GM12874 (cell line): ENCODE measurements around the gene AGTR1.

Source experiments
- TF ChIP-seq, protein P1 (sequence below): IDR thresholded peaks from 2 replicates; pipeline ENCODE4 v1.5.1; 2011; ENCODE audit warnings: low read depth, mild to moderate bottlenecking, control low read depth, low read length, moderate library complexity; ENCODE audit not compliant: insufficient read depth

AGTR1 gene

DNA sequence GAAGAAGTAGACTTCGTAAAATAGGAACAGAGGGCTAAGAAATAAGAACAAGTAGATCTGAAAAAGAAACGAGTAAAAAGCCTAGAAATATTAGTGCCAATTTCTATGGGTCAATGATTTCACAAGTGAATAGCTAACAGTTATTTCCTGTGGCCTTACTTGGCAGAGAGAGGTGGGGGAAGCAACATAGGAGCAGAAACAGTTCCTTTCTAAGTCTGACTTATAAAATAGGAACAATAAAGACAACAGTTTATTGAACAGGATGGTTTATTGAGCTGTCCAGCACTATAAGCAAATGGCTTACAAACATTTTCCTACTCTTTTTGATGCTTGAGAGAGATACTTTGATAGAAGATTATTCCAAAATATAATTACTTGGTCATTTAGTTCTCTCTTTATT lies 37.9 kb downstream of the AGTR1 start:
- TF ChIP-seq, protein P1, sequence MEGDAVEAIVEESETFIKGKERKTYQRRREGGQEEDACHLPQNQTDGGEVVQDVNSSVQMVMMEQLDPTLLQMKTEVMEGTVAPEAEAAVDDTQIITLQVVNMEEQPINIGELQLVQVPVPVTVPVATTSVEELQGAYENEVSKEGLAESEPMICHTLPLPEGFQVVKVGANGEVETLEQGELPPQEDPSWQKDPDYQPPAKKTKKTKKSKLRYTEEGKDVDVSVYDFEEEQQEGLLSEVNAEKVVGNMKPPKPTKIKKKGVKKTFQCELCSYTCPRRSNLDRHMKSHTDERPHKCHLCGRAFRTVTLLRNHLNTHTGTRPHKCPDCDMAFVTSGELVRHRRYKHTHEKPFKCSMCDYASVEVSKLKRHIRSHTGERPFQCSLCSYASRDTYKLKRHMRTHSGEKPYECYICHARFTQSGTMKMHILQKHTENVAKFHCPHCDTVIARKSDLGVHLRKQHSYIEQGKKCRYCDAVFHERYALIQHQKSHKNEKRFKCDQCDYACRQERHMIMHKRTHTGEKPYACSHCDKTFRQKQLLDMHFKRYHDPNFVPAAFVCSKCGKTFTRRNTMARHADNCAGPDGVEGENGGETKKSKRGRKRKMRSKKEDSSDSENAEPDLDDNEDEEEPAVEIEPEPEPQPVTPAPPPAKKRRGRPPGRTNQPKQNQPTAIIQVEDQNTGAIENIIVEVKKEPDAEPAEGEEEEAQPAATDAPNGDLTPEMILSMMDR, result no peak

DNA sequence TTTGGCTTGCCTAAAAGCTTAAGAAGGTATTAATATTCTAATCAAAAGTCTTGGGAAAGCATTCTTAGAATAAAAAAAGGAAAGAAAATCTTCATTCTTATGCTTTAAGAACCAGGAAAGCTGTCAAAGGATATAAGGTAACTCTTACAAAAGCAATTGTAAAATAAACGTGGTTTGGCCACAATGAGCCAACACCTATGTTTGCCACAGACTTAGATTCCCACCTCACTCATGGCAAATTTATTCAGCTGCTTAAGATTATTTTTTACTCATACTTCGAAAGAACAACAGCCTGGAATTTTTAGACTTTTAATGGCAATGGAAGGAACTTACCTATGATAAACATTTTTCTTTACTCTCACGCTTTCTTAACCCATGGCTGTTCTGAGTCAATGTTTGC lies 38.4 kb downstream of the AGTR1 start:
- TF ChIP-seq, protein P1, result no peak

DNA sequence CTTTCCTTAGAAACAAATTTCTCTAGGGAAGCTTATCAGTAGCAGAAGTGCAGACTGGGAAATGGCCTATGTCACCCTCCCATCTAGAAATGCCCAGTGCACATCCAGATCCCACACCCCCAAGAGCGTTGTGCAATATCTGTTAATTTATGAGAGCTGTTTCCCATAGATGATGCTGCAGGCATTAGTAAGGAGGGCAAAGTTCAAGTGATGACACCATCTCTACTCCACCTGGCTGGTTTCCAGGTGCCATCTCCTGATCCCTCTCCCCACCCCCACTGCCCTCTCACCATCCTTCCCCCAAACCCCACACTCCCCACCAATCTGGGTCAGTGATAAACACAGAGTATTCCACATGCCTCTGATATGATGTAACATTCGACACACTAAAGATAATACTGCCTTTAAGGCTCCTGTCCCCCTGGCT lies 39.4 kb downstream of the AGTR1 start:
- TF ChIP-seq, protein P1, result no peak

DNA sequence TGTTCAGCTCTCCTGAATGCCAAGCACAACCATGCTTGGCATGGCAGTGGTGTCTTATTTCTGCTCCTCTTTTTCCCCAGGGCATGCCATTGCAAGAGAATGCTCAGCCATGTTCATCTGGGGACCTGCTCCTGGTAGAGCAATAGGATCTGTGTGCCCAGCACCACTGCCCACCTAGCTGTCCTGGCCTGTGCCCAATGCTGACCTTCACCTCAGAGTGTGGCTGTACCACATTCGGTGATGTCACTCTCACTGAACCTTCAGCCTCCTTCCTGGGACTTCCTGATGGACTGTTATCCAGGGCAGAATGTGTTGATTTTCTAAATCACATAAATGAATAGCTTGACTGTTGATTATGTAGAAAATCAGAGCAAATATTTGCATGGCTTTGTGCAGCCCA lies 42.0 kb downstream of the AGTR1 start:
- TF ChIP-seq, protein P1, result no peak

DNA sequence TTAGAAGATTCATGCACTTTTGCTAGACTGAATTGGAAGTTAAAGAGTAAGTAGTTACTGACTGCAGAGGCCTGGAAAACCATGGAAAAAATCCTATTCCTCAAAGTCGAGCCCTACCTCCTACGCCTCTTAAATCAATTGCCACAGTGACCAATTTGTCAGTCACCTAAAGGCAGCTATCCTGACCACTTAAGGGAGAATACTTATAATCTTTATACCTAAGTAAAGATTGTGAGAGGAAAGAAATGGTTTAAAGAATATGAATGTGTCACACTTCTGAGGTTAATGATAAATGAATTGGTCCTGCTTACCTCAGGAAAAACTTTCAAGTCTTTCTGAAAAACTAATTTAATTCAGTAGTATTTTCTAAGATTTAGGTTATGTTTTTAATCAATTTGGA lies 42.6 kb downstream of the AGTR1 start:
- TF ChIP-seq, protein P1, result no peak

DNA sequence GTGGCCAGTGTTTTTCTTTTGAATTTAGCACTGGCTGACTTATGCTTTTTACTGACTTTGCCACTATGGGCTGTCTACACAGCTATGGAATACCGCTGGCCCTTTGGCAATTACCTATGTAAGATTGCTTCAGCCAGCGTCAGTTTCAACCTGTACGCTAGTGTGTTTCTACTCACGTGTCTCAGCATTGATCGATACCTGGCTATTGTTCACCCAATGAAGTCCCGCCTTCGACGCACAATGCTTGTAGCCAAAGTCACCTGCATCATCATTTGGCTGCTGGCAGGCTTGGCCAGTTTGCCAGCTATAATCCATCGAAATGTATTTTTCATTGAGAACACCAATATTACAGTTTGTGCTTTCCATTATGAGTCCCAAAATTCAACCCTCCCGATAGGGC lies 43.5 kb downstream of the AGTR1 start:
- TF ChIP-seq, protein P1, result no peak

DNA sequence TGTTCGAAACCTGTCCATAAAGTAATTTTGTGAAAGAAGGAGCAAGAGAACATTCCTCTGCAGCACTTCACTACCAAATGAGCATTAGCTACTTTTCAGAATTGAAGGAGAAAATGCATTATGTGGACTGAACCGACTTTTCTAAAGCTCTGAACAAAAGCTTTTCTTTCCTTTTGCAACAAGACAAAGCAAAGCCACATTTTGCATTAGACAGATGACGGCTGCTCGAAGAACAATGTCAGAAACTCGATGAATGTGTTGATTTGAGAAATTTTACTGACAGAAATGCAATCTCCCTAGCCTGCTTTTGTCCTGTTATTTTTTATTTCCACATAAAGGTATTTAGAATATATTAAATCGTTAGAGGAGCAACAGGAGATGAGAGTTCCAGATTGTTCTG lies 44.4 kb downstream of the AGTR1 start:
- TF ChIP-seq, protein P1, result no peak

DNA sequence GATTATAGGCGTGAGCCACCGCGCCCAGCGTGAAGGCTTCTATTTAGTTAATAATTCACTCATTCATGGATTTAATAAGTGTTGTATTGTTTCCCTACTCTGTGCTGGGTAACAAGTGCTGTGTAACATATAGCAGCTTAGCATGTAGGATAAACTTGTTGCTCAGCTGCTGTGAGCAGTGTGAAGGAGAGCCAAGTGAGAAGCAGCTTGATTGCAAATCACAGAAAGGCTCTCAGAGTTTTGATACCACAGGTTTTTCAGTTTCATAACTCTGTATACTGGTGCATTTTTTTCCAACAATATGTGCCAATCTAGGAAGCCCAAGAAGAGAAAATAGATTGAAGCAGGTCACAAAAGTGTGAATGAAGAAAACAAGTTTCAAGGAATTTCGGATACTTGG lies 48.4 kb downstream of the AGTR1 start:
- TF ChIP-seq, protein P1, result no peak
